ENCODE data around the gene ARAP1. TPM values are rescaled to one million over a fixed set of nuclear protein-coding genes. Genes with fewer than 3 reads are reported as not detected.

The ARAP1 gene
- total RNA-seq, 2 donors from 2014 or later = 98.0 to 216 TPM

DNA sequence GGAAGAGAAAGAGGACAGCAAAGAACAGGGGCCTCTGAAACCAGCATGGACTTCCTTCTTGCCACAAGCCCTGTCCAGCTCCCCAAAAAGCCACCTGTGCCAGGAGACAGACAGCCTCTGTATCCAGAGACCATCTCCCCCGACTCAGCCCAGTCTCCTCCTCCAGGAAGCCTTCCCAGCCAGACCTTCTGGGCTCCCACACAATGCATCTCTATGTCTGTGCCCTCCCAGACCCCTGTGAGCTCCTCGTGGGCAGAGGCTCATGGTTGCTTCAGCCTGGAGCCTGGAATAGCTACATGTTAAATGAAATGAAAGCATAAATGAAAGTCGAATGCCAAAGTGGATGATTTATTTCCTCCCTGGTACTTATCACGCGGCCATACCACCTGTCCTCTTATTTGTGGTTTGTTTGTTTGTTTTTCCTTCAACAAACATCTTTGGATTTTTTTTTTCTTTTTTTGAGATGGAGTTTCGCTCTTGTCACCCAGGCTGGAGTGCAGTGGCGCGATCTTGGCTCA is 7.3 kb upstream of the ARAP1 start:
- Mint-ChIP-seq H3K4me1 (peaks cover 22% of the 10 kb centered on the region), H3K4me3 (no peak overlapping the region), H3K36me3 (ENCODE audit: low read depth) (peaks cover 5% of the 10 kb centered on the region), H3K27me3 (no peaks in the 10 kb centered on the region), H3K9me3 (no peaks in the 10 kb centered on the region), H3K27ac (no peak overlapping the region)
- ATAC-seq (replicated peaks) = no peak

GRCh38 chr11:72758690-72759389 is 6.6 kb upstream of the ARAP1 start:
- H3K4me1 Mint-ChIP-seq = peaks cover 22% of the 10 kb centered on the region
- H3K9me3 Mint-ChIP-seq = no peaks in the 10 kb centered on the region
- no peak for ATAC-seq (replicated peaks)
- no peaks in the 10 kb centered on the region for H3K27me3 Mint-ChIP-seq
- H3K36me3 Mint-ChIP-seq (ENCODE audit: low read depth) = peaks cover 5% of the 10 kb centered on the region
- no peak overlapping the region for H3K4me3 Mint-ChIP-seq
- H3K27ac Mint-ChIP-seq = peak overlapping the region; percentile 27

- H3K4me1 Mint-ChIP-seq = peaks cover 18% of the 10 kb centered on the region
- H3K9me3 Mint-ChIP-seq = no peaks in the 10 kb centered on the region
- H3K4me3 Mint-ChIP-seq = no peak overlapping the region
- peaks cover 5% of the 10 kb centered on the region for H3K36me3 Mint-ChIP-seq (ENCODE audit: low read depth)
- ATAC-seq (replicated peaks) = no peak
- no peaks in the 10 kb centered on the region for H3K27me3 Mint-ChIP-seq
- peak overlapping the region; percentile 27 for H3K27ac Mint-ChIP-seq
These were observed 6.1 kb upstream of the ARAP1 start for GRCh38 chr11:72758304-72758689.

DNA sequence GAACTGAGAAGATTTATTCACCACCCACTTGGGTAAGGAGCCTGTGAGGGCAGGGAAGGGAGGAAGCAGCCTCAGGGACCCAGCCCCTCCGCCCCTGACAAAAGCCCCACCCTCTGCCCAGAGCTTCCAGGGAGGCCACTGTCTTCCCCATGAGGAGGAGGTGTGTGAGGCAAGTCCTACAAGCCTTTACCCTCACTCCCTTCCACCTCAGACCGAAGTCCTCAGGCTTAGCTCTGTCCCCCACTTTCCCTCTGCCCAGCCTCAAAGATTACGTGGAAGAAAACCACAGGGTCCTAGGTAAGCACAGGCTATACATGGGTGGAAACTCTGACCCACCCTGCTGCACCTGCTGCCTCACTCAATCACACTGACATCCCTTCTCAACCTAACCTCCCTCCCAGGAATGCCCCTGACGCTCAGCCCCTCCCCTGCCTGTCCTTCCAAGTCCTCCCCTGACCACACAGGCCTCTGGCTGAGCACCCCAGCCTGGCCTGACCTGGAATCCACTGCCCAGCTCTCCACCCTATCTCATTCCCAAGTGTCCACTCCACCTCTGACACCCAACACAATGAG is 3.6 kb upstream of the ARAP1 start:
- Mint-ChIP-seq H3K27me3 (no peaks in the 10 kb centered on the region), H3K36me3 (ENCODE audit: low read depth) (peaks cover 5% of the 10 kb centered on the region), H3K9me3 (no peaks in the 10 kb centered on the region), H3K27ac (no peak overlapping the region), H3K4me3 (no peak overlapping the region), H3K4me1 (peaks cover 7% of the 10 kb centered on the region)
- no peak for ATAC-seq (replicated peaks)

GRCh38 chr11:72754544-72755155 is 2.4 kb upstream of the ARAP1 start:
- H3K4me3 Mint-ChIP-seq = no peak overlapping the region
- no peak for ATAC-seq (replicated peaks)
- H3K27ac Mint-ChIP-seq = no peak overlapping the region
- no peaks in the 10 kb centered on the region for H3K27me3 Mint-ChIP-seq
- H3K36me3 Mint-ChIP-seq (ENCODE audit: low read depth) = peaks cover 5% of the 10 kb centered on the region
- no peaks in the 10 kb centered on the region for H3K9me3 Mint-ChIP-seq
- peaks cover 10% of the 10 kb centered on the region for H3K4me1 Mint-ChIP-seq

DNA sequence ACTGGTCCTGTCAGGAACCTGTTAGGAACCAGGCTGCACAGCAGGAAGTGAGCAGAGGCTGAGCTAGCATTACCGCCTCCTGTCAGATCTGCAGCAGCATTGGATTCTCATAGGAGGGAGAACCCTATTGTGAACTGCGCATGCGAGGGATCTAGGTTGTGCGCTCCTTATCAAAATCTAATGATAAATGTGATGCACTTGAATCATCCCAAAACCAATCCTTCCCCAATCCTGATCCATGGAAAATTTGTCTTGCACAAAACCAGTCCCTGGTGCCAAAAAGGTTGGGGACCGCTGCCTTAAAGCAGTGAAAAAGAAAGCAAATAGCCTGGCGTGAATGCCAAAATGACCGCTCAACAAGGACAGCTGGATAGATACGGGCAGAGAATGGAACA is 1.9 kb upstream of the ARAP1 start:
- no peak overlapping the region for H3K4me3 Mint-ChIP-seq
- peaks cover 11% of the 10 kb centered on the region for H3K4me1 Mint-ChIP-seq
- no peaks in the 10 kb centered on the region for H3K9me3 Mint-ChIP-seq
- peaks cover 5% of the 10 kb centered on the region for H3K36me3 Mint-ChIP-seq (ENCODE audit: low read depth)
- no peaks in the 10 kb centered on the region for H3K27me3 Mint-ChIP-seq
- ATAC-seq (replicated peaks) = no peak
- no peak overlapping the region for H3K27ac Mint-ChIP-seq

DNA sequence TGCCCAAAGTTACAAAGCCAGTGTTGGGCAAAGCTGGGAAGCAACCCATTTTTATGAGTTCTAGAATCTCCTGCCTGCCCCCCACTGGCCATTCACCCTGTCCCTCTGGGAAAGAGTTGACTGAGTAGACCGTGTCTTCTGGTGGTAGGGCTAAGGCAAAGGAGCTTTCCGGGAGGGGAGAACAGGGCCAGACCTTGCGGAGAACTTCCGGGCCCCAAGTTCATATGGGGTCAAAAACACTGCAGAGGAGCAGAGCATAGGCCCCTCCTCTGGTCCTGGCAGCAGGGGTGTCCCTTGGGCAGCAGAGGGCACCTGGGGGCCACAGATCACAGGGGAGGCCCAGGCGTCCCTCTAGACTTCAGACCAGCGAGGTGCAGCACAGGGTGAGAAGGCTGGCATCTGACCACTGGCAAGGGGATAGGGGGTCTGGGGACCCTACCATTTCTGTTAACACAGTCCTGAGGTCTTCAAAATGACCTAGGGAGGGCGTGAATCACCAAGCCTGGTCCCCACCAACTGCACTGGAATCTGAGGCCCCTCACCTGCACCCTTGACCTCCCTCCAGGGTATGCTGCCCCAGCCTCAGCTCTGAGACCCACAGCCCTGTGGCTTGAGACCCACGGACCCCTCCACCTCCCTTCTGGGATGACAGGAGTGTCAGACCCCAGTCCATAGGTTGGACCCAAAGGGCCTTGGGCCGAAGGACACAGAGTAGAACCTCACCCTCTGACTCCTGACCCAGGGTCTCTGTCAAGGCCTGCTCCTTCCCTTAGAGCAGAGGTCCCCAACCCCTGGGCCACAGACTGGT is 1.3 kb upstream of the ARAP1 start:
- Mint-ChIP-seq H3K36me3 (ENCODE audit: low read depth) (peaks cover 5% of the 10 kb centered on the region), H3K4me3 (peak overlapping the region; percentile 99), H3K27ac (peak overlapping the region; percentile 97), H3K9me3 (no peaks in the 10 kb centered on the region), H3K4me1 (peaks cover 17% of the 10 kb centered on the region), H3K27me3 (no peaks in the 10 kb centered on the region)
- no peak for ATAC-seq (replicated peaks)

GRCh38 chr11:72751116-72752087 is 806 bp downstream of the ARAP1 start:
- Mint-ChIP-seq H3K36me3 (ENCODE audit: low read depth) (no peaks in the 10 kb centered on the region), H3K9me3 (no peaks in the 10 kb centered on the region), H3K4me1 (peaks cover 20% of the 10 kb centered on the region), H3K27me3 (no peaks in the 10 kb centered on the region), H3K4me3 (peak overlapping the region; percentile 99), H3K27ac (peak overlapping the region; percentile 97)
- peak; percentile 1 for ATAC-seq (replicated peaks)

GRCh38 chr11:72750556-72751115 is 1.6 kb downstream of the ARAP1 start:
- H3K36me3 Mint-ChIP-seq (ENCODE audit: low read depth) = no peaks in the 10 kb centered on the region

DNA sequence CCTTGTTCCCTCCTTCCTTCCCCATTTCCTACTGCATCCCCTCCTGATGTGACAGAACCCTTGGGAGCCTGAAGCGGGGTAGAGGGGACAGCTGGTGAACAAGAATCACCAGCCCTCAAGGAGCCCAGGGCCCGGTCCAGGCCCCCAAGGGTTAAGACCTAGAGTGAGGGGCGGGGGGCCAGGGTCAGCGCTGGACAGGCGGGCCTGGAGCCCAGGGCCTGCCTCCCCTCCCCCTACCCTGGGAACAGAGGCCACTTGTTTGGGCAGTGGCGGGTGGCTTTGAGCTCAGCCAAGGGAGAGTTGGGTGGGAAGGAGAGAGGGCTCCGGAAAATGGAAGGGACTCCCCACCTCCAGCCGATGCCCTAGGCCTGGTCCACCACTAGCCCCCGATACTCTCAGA is 2.1 kb downstream of the ARAP1 start:
- Mint-ChIP-seq H3K4me1 (peaks cover 20% of the 10 kb centered on the region), H3K27ac (no peak overlapping the region), H3K27me3 (no peaks in the 10 kb centered on the region), H3K4me3 (peak overlapping the region; percentile 8), H3K36me3 (ENCODE audit: low read depth) (no peaks in the 10 kb centered on the region), H3K9me3 (no peaks in the 10 kb centered on the region)
- no peak for ATAC-seq (replicated peaks)

More at GRCh38 chr11:72750556-72751115, 1.6 kb downstream of the ARAP1 start:
- H3K27ac Mint-ChIP-seq = peak overlapping the region; percentile 97
- H3K27me3 Mint-ChIP-seq = no peaks in the 10 kb centered on the region
- peak overlapping the region; percentile 99 for H3K4me3 Mint-ChIP-seq
- peaks cover 20% of the 10 kb centered on the region for H3K4me1 Mint-ChIP-seq
- H3K9me3 Mint-ChIP-seq = no peaks in the 10 kb centered on the region
- no peak for ATAC-seq (replicated peaks)

DNA sequence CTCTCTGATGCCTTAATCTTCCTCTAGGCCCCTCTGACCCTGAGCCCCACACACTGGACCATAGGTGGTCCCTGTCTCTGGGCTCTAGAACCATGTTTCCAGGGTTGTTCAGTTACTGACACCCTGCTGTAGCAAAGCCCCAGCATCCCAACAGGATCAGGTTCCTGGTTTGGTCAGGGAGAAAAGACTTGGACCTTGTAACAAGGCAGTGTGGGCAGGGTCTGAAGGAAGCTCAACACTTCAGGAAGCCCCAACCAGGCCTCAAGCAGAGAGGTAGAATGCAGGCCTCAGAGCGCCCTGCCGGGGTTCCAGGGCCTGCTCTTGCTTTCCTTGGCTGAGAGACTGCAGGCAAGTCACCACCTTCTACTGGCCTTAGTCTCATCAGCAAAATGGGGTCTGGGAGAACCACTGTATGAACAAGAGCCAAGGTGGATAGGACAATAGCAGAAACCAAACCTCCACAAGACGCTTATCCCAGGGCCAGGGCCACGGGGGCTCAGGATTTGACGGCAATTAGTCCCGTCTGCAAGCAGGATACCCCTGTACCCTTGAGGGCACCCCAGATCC is 4.8 kb downstream of the ARAP1 start:
- Mint-ChIP-seq H3K4me1 (peaks cover 35% of the 10 kb centered on the region), H3K27ac (peak overlapping the region; percentile 22), H3K36me3 (ENCODE audit: low read depth) (no peaks in the 10 kb centered on the region), H3K9me3 (no peaks in the 10 kb centered on the region), H3K27me3 (no peaks in the 10 kb centered on the region), H3K4me3 (no peak overlapping the region)
- no peak for ATAC-seq (replicated peaks)

DNA sequence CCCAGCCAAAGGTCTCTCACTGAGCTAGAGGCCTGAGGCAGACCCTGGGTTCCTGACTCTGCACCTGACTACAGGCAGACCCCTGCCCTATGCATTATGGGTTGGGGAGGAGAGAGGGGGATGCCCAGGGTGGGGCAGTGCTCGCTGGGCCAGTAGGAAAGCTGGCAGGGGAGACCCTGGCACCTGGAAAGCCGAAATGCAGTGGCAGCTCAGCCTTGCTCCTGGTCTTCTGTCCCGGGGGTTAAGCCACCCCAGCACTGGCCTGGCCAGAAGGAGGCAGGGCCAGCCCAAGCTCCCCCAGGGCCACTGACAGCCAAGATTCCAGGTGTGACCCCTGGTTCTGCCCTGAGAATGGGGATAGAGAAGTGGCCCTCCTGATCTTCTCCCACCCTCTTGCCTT is 5.4 kb downstream of the ARAP1 start:
- no peak overlapping the region for H3K27ac Mint-ChIP-seq
- no peaks in the 10 kb centered on the region for H3K36me3 Mint-ChIP-seq (ENCODE audit: low read depth)
- no peak for ATAC-seq (replicated peaks)

GRCh38 chr11:72745925-72746550 is 6.2 kb downstream of the ARAP1 start:
- ATAC-seq (replicated peaks) = no peak
- Mint-ChIP-seq H3K4me1 (peaks cover 41% of the 10 kb centered on the region), H3K9me3 (no peaks in the 10 kb centered on the region), H3K4me3 (no peak overlapping the region), H3K27ac (no peak overlapping the region), H3K36me3 (ENCODE audit: low read depth) (no peaks in the 10 kb centered on the region), H3K27me3 (no peaks in the 10 kb centered on the region)

More for the DNA sequence above, 5.4 kb downstream of the ARAP1 start:
- Mint-ChIP-seq H3K27me3 (no peaks in the 10 kb centered on the region), H3K9me3 (no peaks in the 10 kb centered on the region), H3K4me1 (peaks cover 36% of the 10 kb centered on the region), H3K4me3 (no peak overlapping the region)

Data from activated T-helper 17 cell treated with anti-CD3 and anti-CD28 coated beads, Interleukin-2, amount 50 U/mL, for 72 hours (primary cell).